ENCODE results near the gene SPHK1. TPM values are rescaled to one million over a fixed set of nuclear protein-coding genes. Genes with fewer than 3 reads are reported as not detected.
"Not testable (repeated sequence)": the region's sequence is repeated elsewhere in the genome, so short reads cannot be mapped to it uniquely, and the experiment has no call there.

Gene SPHK1
- total RNA-seq, 2 experiments from 2014 or later: 10.9 to 12.0 TPM

DNA sequence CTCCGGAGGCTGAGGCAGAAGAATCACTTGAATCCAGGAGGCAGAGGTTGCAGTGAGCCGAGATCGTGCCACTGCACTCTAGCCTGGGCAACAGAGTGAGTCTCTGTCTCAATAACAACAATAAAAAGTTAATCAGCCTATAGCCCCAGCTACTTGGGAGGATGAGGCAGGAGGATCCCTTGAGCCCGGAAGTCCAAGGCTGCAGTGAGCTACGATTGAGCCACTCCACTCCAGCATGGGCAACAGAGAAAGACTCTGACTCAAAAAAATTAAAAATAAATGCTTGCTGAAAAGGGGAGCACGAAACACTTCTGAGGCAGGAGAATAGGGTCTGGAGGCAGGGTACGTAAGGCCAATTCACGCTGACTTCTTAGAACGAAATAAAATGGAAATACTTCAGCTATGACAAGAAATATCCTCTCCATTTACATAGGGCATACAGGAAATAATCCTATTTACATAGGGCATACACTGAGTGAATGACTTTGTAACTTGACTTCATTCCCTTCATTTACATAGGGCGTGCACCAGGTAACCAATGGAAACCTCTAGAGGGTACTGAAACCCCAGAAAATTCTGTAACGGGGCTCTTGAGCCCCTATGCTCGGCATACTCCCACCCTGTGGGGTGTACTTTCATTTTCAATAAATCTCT is 27.5 kb upstream of the SPHK1 start:
- H3K36me3 Mint-ChIP-seq: no peaks in the 10 kb centered on the region
- no peak for DNase-seq
- H3K27ac Mint-ChIP-seq: no peak overlapping the region
- no peak overlapping the region for H3K4me3 Mint-ChIP-seq
- H3K27me3 Mint-ChIP-seq: peaks cover under 1% of the 10 kb centered on the region
- peaks cover 17% of the 10 kb centered on the region for H3K4me1 Mint-ChIP-seq
- H3K9me3 Mint-ChIP-seq: no peaks in the 10 kb centered on the region

GRCh38 chr17:76357597-76358158 is 26.7 kb upstream of the SPHK1 start:
- Mint-ChIP-seq H3K9me3 (no peaks in the 10 kb centered on the region), H3K36me3 (no peaks in the 10 kb centered on the region), H3K27ac (no peak overlapping the region), H3K4me3 (no peak overlapping the region), H3K4me1 (peaks cover 12% of the 10 kb centered on the region), H3K27me3 (peaks cover 4% of the 10 kb centered on the region)
- DNase-seq: no peak

GRCh38 chr17:76359375-76359774 is 25.0 kb upstream of the SPHK1 start:
- peaks cover 7% of the 10 kb centered on the region for H3K4me1 Mint-ChIP-seq
- H3K4me3 Mint-ChIP-seq: no peak overlapping the region
- H3K27me3 Mint-ChIP-seq: peaks cover 4% of the 10 kb centered on the region
- no peak overlapping the region for H3K27ac Mint-ChIP-seq
- no peaks in the 10 kb centered on the region for H3K9me3 Mint-ChIP-seq
- DNase-seq: no peak
- H3K36me3 Mint-ChIP-seq: no peaks in the 10 kb centered on the region

DNA sequence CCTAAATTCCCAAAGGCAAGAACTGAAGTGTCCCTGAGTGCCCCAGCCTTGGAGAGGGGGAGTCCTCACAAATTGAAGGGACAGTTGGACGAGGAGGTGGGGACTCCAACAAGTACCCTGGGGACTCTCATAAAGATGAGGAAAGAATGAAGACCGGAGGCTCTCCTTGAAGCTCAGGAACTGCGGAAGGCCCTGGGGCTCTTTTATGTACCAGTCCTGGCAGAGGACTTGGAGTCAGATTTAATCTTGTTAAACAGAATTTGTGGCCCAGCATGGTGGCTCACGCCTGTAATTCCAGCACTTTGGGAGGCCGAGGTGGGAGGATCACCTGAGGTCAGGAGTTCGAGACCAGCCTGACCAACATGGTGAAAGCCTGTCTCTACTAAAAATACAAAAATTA is 24.6 kb upstream of the SPHK1 start:
- not testable (repeated sequence) for H3K4me3 Mint-ChIP-seq, H3K36me3 Mint-ChIP-seq, DNase-seq, H3K4me1 Mint-ChIP-seq, H3K9me3 Mint-ChIP-seq, H3K27me3 Mint-ChIP-seq, H3K27ac Mint-ChIP-seq

DNA sequence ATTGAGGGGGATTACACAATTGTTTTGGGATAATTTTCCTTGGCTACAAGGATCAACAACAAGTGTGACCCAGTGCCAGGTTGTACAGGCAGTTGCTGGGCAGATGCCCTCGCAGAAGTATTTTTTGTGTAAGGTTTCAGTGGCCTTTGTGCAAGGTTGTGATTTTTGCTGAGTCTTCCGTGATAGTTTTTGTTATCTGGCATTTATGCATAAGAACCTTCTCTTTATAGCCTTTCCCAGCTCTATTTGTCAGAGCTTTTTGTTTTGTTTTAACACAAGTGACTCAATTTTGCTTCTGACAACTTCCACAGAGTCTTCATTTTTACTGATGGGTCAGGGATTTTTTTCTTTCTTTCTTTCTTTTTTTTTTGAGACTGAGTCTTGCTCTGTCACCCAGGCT is 23.9 kb upstream of the SPHK1 start:
- peaks cover 2% of the 10 kb centered on the region for H3K4me1 Mint-ChIP-seq
- H3K36me3 Mint-ChIP-seq: no peaks in the 10 kb centered on the region
- H3K4me3 Mint-ChIP-seq: no peak overlapping the region
- H3K27me3 Mint-ChIP-seq: peaks cover 4% of the 10 kb centered on the region
- H3K27ac Mint-ChIP-seq: no peak overlapping the region
- H3K9me3 Mint-ChIP-seq: no peaks in the 10 kb centered on the region
- DNase-seq: no peak

- Mint-ChIP-seq H3K36me3 (no peaks in the 10 kb centered on the region), H3K4me3 (no peak overlapping the region), H3K27ac (no peak overlapping the region), H3K27me3 (peaks cover 4% of the 10 kb centered on the region), H3K9me3 (no peaks in the 10 kb centered on the region), H3K4me1 (peaks cover 2% of the 10 kb centered on the region)
- no peak for DNase-seq
These were observed 21.1 kb upstream of the SPHK1 start for GRCh38 chr17:76363107-76363842.

GRCh38 chr17:76365256-76365903 is 19.0 kb upstream of the SPHK1 start:
- no peak for DNase-seq
- Mint-ChIP-seq H3K4me3 (no peak overlapping the region), H3K36me3 (no peaks in the 10 kb centered on the region), H3K4me1 (peaks cover 2% of the 10 kb centered on the region), H3K9me3 (no peaks in the 10 kb centered on the region), H3K27me3 (peaks cover 4% of the 10 kb centered on the region), H3K27ac (no peak overlapping the region)

- H3K4me1 Mint-ChIP-seq: peaks cover 2% of the 10 kb centered on the region
- H3K27ac Mint-ChIP-seq: no peak overlapping the region
- H3K9me3 Mint-ChIP-seq: no peaks in the 10 kb centered on the region
- no peaks in the 10 kb centered on the region for H3K36me3 Mint-ChIP-seq
- H3K27me3 Mint-ChIP-seq: peaks cover 4% of the 10 kb centered on the region
- DNase-seq: no peak
- H3K4me3 Mint-ChIP-seq: no peak overlapping the region
These were observed 18.2 kb upstream of the SPHK1 start for GRCh38 chr17:76366247-76366646.

DNA sequence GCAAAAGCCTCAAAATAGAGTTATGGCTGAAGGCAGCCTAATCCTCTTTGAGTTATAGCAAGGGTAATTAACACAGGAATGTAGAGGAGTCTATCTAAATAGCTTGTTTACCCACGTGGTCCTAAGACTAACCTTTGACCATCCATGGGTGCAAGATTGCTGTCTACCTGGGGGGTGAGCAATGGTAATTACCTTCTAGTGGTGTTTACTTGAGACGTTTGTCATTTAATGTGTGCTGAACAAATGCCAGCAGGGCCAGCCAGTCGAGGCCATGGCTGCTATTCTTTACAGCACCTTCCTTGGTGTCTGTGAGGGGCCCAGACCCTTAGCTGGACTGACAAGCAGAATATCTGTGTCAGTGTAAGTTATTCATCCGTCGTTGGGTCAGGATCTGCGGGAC is 16.8 kb upstream of the SPHK1 start:
- Mint-ChIP-seq H3K4me1 (peaks cover 4% of the 10 kb centered on the region), H3K9me3 (no peaks in the 10 kb centered on the region), H3K36me3 (no peaks in the 10 kb centered on the region), H3K27me3 (no peaks in the 10 kb centered on the region), H3K27ac (no peak overlapping the region), H3K4me3 (no peak overlapping the region)
- no peak for DNase-seq

- DNase-seq: no peak
- H3K27ac Mint-ChIP-seq: no peak overlapping the region
- H3K36me3 Mint-ChIP-seq: no peaks in the 10 kb centered on the region
- no peaks in the 10 kb centered on the region for H3K9me3 Mint-ChIP-seq
- no peak overlapping the region for H3K4me3 Mint-ChIP-seq
- peaks cover 4% of the 10 kb centered on the region for H3K4me1 Mint-ChIP-seq
- H3K27me3 Mint-ChIP-seq: no peaks in the 10 kb centered on the region
These were observed 15.9 kb upstream of the SPHK1 start for GRCh38 chr17:76368545-76368944.

GRCh38 chr17:76369379-76369778 is 15.0 kb upstream of the SPHK1 start:
- Mint-ChIP-seq H3K27me3 (no peaks in the 10 kb centered on the region), H3K4me1 (peaks cover 4% of the 10 kb centered on the region), H3K9me3 (no peaks in the 10 kb centered on the region), H3K4me3 (no peak overlapping the region), H3K27ac (no peak overlapping the region), H3K36me3 (no peaks in the 10 kb centered on the region)
- DNase-seq: no peak

GRCh38 chr17:76369804-76370203 is 14.6 kb upstream of the SPHK1 start:
- peaks cover 4% of the 10 kb centered on the region for H3K4me1 Mint-ChIP-seq
- DNase-seq: no peak
- H3K4me3 Mint-ChIP-seq: no peak overlapping the region
- H3K9me3 Mint-ChIP-seq: no peaks in the 10 kb centered on the region
- no peaks in the 10 kb centered on the region for H3K27me3 Mint-ChIP-seq
- no peaks in the 10 kb centered on the region for H3K36me3 Mint-ChIP-seq
- no peak overlapping the region for H3K27ac Mint-ChIP-seq

- H3K4me1 Mint-ChIP-seq: peaks cover 4% of the 10 kb centered on the region
- DNase-seq: no peak
- H3K4me3 Mint-ChIP-seq: no peak overlapping the region
- no peak overlapping the region for H3K27ac Mint-ChIP-seq
- H3K36me3 Mint-ChIP-seq: no peaks in the 10 kb centered on the region
- no peaks in the 10 kb centered on the region for H3K9me3 Mint-ChIP-seq
- H3K27me3 Mint-ChIP-seq: no peaks in the 10 kb centered on the region
These were observed 14.0 kb upstream of the SPHK1 start for GRCh38 chr17:76370261-76370993.

DNA sequence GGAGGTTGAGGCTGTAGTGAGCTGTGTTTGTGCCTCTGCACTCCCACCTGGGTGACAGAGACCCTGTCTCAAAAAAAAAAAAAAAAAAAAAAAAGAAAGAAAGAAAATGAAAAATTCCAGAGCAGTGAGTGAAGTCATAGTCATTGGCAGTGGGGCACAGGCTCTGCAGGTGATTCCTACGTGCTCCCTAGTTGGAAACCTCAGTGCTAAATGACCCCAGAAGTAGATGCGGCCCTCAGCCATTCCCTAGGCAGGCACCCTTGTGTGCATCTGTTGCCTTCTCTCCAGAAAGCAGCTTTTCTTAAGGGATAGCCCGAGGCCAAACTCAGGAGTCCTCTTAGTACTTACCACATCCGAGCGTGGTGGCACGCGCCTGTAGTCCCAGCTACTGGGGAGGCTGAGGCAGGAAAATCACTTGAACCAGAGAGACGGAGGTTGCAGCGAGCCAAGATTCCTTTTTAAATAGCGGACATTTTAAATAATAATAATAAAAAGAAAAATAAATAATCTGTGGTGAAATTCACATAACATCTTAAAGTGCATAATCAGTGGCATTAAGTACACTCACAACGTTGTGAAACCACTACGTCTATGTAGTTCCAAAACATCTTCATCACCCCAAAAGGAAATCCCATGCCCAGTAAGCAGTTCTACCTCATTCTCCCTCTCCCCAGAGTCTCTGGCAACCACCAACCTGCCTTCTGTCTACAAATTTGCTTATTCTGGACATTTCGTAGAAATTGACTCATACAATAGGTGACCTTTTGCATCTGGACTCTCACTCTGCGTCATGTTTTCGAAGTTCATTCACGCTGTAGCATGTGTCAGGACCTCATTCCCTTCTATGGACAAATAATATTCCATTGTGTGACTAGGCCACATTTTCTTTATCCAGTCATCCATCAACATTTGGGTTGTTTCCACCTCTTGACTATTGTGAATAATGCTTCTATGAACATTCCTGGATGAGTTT is 12.5 kb upstream of the SPHK1 start:
- DNase-seq: no peak
- H3K27me3 Mint-ChIP-seq: no peaks in the 10 kb centered on the region
- no peaks in the 10 kb centered on the region for H3K9me3 Mint-ChIP-seq
- peaks cover 3% of the 10 kb centered on the region for H3K4me1 Mint-ChIP-seq
- no peaks in the 10 kb centered on the region for H3K36me3 Mint-ChIP-seq
- no peak overlapping the region for H3K27ac Mint-ChIP-seq
- H3K4me3 Mint-ChIP-seq: no peak overlapping the region
